GM19193 (cell line): ENCODE measurements around the gene RPS6KC1.

Source experiments
- POLR2A ChIP-seq: IDR thresholded peaks from 4 replicates; pipeline ENCODE4 v1.6.1; 2011; ENCODE audit not compliant: insufficient read depth, insufficient read length; ENCODE audit errors: extremely low read depth

Gene RPS6KC1

GRCh38 chr1:213051127-213051880, at the start of gene RPS6KC1:
Gene RPS6KC1, plus strand, starts transcription at chr1:213051241. Its CDS starts 164 bp downstream, at chr1:213051405.
- TF ChIP-seq POLR2A = peak; percentile 65

- no peak for TF ChIP-seq POLR2A
Measured at GRCh38 chr1:213003256-213003655, 47.8 kb upstream of the RPS6KC1 start.

- TF ChIP-seq POLR2A = no peak
Measured at GRCh38 chr1:213008564-213008963, 42.5 kb upstream of the RPS6KC1 start.

- no peak for TF ChIP-seq POLR2A
Measured at GRCh38 chr1:213014642-213015041, 36.4 kb upstream of the RPS6KC1 start.

GRCh38 chr1:213015099-213016050, 35.7 kb upstream of the RPS6KC1 start, which contains the start of gene ANGEL2:
Gene ANGEL2, minus strand, starts transcription at chr1:213015867. Its CDS starts 196 bp downstream, at chr1:213015671.
- peak; percentile 90 for TF ChIP-seq POLR2A

GRCh38 chr1:213017447-213018273, 33.4 kb upstream of the RPS6KC1 start:
- TF ChIP-seq POLR2A = no peak

- no peak for TF ChIP-seq POLR2A
Measured at GRCh38 chr1:213019450-213019849, 31.6 kb upstream of the RPS6KC1 start.

GRCh38 chr1:213020016-213020415, 31.0 kb upstream of the RPS6KC1 start:
- TF ChIP-seq POLR2A = no peak

GRCh38 chr1:213032651-213033050, 18.4 kb upstream of the RPS6KC1 start:
- TF ChIP-seq POLR2A = no peak

GRCh38 chr1:213034713-213035112, 16.3 kb upstream of the RPS6KC1 start:
- no peak for TF ChIP-seq POLR2A

GRCh38 chr1:213035573-213035972, 15.5 kb upstream of the RPS6KC1 start:
- no peak for TF ChIP-seq POLR2A

GRCh38 chr1:213041443-213041842, 9.6 kb upstream of the RPS6KC1 start:
- no peak for TF ChIP-seq POLR2A

GRCh38 chr1:213049232-213049631, 1.8 kb upstream of the RPS6KC1 start:
- no peak for TF ChIP-seq POLR2A

- no peak for TF ChIP-seq POLR2A
Measured at GRCh38 chr1:213050745-213051126, 305 bp upstream of the RPS6KC1 start.

- no peak for TF ChIP-seq POLR2A
Measured at GRCh38 chr1:213051881-213052202, 801 bp downstream of the RPS6KC1 start.

GRCh38 chr1:213053455-213053854, 2.4 kb downstream of the RPS6KC1 start:
- TF ChIP-seq POLR2A = no peak

GRCh38 chr1:213054142-213054541, 3.1 kb downstream of the RPS6KC1 start:
- no peak for TF ChIP-seq POLR2A
